Coronary artery (tissue), 2 donors: ENCODE measurements around the gene CIBAR2.

Experiments used
- DNase-seq: peaks from one replicate; pipeline ENCODE4 v3.0.0-alpha.2; 2017; ENCODE audit warnings: low spot score
- H3K27ac ChIP-seq, 2 donors: fragments of 200-600 bp; sonication (generic); one replicate each; pipeline ENCODE4 v1.5.1; 2016 to 2019
- H3K4me3 ChIP-seq: fragments of 200-600 bp; sonication (generic); 2 replicates; pipeline ENCODE4 v1.5.1; 2016; ENCODE audit warnings: mild to moderate bottlenecking, moderate library complexity
- CTCF ChIP-seq: fragments of 200-600 bp; sonication (generic); IDR thresholded peaks from one replicate; pipeline ENCODE4 v1.5.1; 2019; ENCODE audit warnings: antibody characterized with exemption

CIBAR2 gene

GRCh38 chr16:85112364-85112763, at the start of gene CIBAR2:
Gene CIBAR2, minus strand, starts transcription at chr16:85112472. Its CDS starts 120 bp downstream, at chr16:85112352.
- no peak within 1 kb of the TSS for H3K27ac ChIP-seq
- no peak within 1 kb of the TSS for H3K4me3 ChIP-seq
- no peak for TF ChIP-seq CTCF
- no peak for DNase-seq

GRCh38 chr16:85159179-85159980, 47.1 kb upstream of the CIBAR2 start:
- no peak for DNase-seq
- no peak overlapping the region for H3K27ac ChIP-seq
- no peak for TF ChIP-seq CTCF
- H3K4me3 ChIP-seq, result no peak overlapping the region

GRCh38 chr16:85158743-85159178, 46.5 kb upstream of the CIBAR2 start:
- H3K4me3 ChIP-seq, result no peak overlapping the region
- no peak overlapping the region for H3K27ac ChIP-seq
- TF ChIP-seq CTCF, result no peak
- DNase-seq, result no peak

GRCh38 chr16:85157813-85158742, 45.8 kb upstream of the CIBAR2 start:
- no peak overlapping the region for H3K27ac ChIP-seq
- no peak for DNase-seq
- no peak for TF ChIP-seq CTCF
- no peak overlapping the region for H3K4me3 ChIP-seq

- Histone ChIP-seq H3K27ac (no peak overlapping the region), H3K4me3 (no peak overlapping the region)
- TF ChIP-seq CTCF, result no peak
- no peak for DNase-seq
These were observed 45.1 kb upstream of the CIBAR2 start for GRCh38 chr16:85157372-85157771.

GRCh38 chr16:85156869-85157268, 44.6 kb upstream of the CIBAR2 start:
- Histone ChIP-seq H3K4me3 (no peak overlapping the region), H3K27ac (no peak overlapping the region)
- no peak for DNase-seq
- TF ChIP-seq CTCF, result no peak
